DND-41 (cell line): ENCODE data around the gene TSHZ3.

Experiments
- EZH2 ChIP-seq: IDR thresholded peaks from 3 replicates; pipeline ENCODE4 v1.6.1; 2012; ENCODE audit warnings: borderline replicate concordance, low read depth, mild to moderate bottlenecking, moderate library complexity, low read length, inconsistent platforms; ENCODE audit not compliant: severe bottlenecking
- TF ChIP-seq, protein P1 (sequence below): IDR thresholded peaks from 2 replicates; pipeline ENCODE4 v1.5.1; 2012; ENCODE audit warnings: borderline replicate concordance, low read length, moderate library complexity, mild to moderate bottlenecking; ENCODE audit not compliant: poor library complexity, severe bottlenecking; ENCODE audit errors: extremely low read depth

GRCh38 chr19:31317093-31317492 lies 32.1 kb downstream of the TSHZ3 start:
- TF ChIP-seq, protein P1, sequence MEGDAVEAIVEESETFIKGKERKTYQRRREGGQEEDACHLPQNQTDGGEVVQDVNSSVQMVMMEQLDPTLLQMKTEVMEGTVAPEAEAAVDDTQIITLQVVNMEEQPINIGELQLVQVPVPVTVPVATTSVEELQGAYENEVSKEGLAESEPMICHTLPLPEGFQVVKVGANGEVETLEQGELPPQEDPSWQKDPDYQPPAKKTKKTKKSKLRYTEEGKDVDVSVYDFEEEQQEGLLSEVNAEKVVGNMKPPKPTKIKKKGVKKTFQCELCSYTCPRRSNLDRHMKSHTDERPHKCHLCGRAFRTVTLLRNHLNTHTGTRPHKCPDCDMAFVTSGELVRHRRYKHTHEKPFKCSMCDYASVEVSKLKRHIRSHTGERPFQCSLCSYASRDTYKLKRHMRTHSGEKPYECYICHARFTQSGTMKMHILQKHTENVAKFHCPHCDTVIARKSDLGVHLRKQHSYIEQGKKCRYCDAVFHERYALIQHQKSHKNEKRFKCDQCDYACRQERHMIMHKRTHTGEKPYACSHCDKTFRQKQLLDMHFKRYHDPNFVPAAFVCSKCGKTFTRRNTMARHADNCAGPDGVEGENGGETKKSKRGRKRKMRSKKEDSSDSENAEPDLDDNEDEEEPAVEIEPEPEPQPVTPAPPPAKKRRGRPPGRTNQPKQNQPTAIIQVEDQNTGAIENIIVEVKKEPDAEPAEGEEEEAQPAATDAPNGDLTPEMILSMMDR, result no peak
- no peak for TF ChIP-seq EZH2
